ENCODE results near the gene FGFBP2. TPM values are rescaled to one million over a fixed set of nuclear protein-coding genes. Genes with fewer than 3 reads are reported as not detected.

Gene FGFBP2
- total and polyA plus RNA-seq, 2 donors from 2014 or later: 0.72 TPM; not detected in 1

DNA sequence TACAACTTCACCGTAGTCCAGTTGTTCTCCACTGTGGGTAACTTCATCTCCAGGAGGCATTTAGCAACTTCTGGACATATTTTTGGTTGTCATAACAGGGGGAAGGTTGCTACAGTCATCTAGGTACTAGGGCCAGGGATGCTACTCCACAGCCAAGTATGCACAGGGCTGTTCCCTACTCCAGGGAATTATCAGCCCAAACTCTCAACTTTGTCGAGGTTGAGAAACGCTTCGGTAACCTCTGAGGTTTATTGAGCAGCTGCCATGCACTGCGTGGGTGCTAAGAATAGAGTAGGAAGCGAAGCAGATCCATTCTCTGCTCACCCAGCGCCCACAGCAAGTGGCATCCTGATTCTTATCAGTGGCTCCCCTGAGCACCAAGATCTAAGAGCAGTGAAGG is 32.7 kb downstream of the FGFBP2 start:
- H3K27ac ChIP-seq (ENCODE audit: low read depth in 2 of 2, low read length in 2 of 2): no peak overlapping the region
- no peaks in the 10 kb centered on the region for H3K9me3 ChIP-seq (ENCODE audit: control insufficient read depth in 2 of 3, insufficient read depth in 1 of 3, low read length in 3 of 3)
- no peak for DNase-seq
- no peaks in the 10 kb centered on the region for H3K27me3 ChIP-seq (ENCODE audit: control insufficient read depth, insufficient read depth, low read length)
- H3K9ac ChIP-seq (ENCODE audit: low read length in 3 of 3): no peak overlapping the region
- intact Hi-C loops (cut with DNase I): no loop called here
- no peaks in the 10 kb centered on the region for H3K36me3 ChIP-seq (ENCODE audit: control insufficient read depth in 2 of 3, insufficient read depth in 3 of 3, low read length in 3 of 3)
- H3K4me1 ChIP-seq (ENCODE audit: control insufficient read depth in 2 of 3, insufficient read depth in 2 of 3, low read depth in 1 of 3, low read length in 3 of 3): no peaks in the 10 kb centered on the region
- no peak for FAIRE-seq
- TF ChIP-seq, protein P1, sequence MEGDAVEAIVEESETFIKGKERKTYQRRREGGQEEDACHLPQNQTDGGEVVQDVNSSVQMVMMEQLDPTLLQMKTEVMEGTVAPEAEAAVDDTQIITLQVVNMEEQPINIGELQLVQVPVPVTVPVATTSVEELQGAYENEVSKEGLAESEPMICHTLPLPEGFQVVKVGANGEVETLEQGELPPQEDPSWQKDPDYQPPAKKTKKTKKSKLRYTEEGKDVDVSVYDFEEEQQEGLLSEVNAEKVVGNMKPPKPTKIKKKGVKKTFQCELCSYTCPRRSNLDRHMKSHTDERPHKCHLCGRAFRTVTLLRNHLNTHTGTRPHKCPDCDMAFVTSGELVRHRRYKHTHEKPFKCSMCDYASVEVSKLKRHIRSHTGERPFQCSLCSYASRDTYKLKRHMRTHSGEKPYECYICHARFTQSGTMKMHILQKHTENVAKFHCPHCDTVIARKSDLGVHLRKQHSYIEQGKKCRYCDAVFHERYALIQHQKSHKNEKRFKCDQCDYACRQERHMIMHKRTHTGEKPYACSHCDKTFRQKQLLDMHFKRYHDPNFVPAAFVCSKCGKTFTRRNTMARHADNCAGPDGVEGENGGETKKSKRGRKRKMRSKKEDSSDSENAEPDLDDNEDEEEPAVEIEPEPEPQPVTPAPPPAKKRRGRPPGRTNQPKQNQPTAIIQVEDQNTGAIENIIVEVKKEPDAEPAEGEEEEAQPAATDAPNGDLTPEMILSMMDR (IDR thresholded peaks at IDR 0.05; ENCODE audit: borderline replicate concordance, extremely low read depth, insufficient read depth): no peak
- H3K4me3 ChIP-seq (ENCODE audit: low read length in 3 of 3): no peak overlapping the region

DNA sequence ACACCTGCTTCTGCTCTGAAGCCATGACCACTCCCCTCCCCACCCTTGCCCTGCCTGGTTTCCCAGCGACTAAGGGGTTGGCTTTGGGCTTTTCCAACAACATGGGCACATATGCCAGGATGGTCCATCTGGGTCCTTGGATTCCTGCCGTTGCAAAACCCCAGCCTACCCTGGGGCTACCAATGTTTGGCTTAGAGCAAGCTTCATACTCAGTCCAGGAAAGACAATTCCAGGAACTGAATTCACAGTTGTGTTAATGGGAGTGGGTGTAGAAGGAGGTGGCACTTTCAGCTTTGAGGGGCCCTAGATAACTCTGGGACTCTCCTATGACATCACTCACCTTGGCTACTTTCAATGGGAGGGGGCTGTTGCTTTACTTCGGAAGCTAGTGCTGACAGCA is 33.4 kb downstream of the FGFBP2 start:
- no peak for DNase-seq
- no peaks in the 10 kb centered on the region for H3K4me1 ChIP-seq (ENCODE audit: control insufficient read depth in 2 of 3, insufficient read depth in 2 of 3, low read depth in 1 of 3, low read length in 3 of 3)
- TF ChIP-seq, protein P1 (IDR thresholded peaks at IDR 0.05; ENCODE audit: borderline replicate concordance, extremely low read depth, insufficient read depth): no peak
- intact Hi-C loops (cut with DNase I): no loop called here
- no peaks in the 10 kb centered on the region for H3K27me3 ChIP-seq (ENCODE audit: control insufficient read depth, insufficient read depth, low read length)
- H3K27ac ChIP-seq (ENCODE audit: low read depth in 2 of 2, low read length in 2 of 2): no peak overlapping the region
- no peaks in the 10 kb centered on the region for H3K36me3 ChIP-seq (ENCODE audit: control insufficient read depth in 2 of 3, insufficient read depth in 3 of 3, low read length in 3 of 3)
- H3K4me3 ChIP-seq (ENCODE audit: low read length in 3 of 3): no peak overlapping the region
- FAIRE-seq: no peak
- H3K9me3 ChIP-seq (ENCODE audit: control insufficient read depth in 2 of 3, insufficient read depth in 1 of 3, low read length in 3 of 3): no peaks in the 10 kb centered on the region
- H3K9ac ChIP-seq (ENCODE audit: low read length in 3 of 3): no peak overlapping the region

DNA sequence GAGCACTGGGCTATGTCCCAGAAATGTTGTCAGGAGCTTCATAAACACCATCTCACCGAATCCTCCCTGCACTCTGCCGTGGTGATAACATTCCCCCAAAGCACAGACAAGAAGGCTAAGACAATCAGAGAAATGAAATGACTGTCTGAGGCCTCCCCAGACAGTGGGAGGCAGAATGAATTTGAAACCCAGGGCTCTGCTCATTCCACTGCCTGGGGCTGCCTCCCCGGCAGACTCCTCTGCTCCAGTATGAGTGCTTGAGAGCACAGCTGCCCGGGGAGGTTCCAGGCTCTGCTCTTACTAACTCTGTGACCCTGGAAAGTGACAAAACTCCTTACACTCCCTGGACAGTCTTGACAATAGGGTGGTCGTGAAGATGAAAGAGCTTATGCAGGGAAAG is 34.1 kb downstream of the FGFBP2 start:
- no peak overlapping the region for H3K27ac ChIP-seq (ENCODE audit: low read depth in 2 of 2, low read length in 2 of 2)
- no peak overlapping the region for H3K4me3 ChIP-seq (ENCODE audit: low read length in 3 of 3)
- DNase-seq (no peak), FAIRE-seq (no peak)
- intact Hi-C loops (cut with DNase I): no loop called here
- H3K9ac ChIP-seq (ENCODE audit: low read length in 3 of 3): no peak overlapping the region
- no peaks in the 10 kb centered on the region for H3K9me3 ChIP-seq (ENCODE audit: control insufficient read depth in 2 of 3, insufficient read depth in 1 of 3, low read length in 3 of 3)
- no peaks in the 10 kb centered on the region for H3K4me1 ChIP-seq (ENCODE audit: control insufficient read depth in 2 of 3, insufficient read depth in 2 of 3, low read depth in 1 of 3, low read length in 3 of 3)
- H3K36me3 ChIP-seq (ENCODE audit: control insufficient read depth in 2 of 3, insufficient read depth in 3 of 3, low read length in 3 of 3): no peaks in the 10 kb centered on the region
- TF ChIP-seq, protein P1 (IDR thresholded peaks at IDR 0.05; ENCODE audit: borderline replicate concordance, extremely low read depth, insufficient read depth): no peak
- no peaks in the 10 kb centered on the region for H3K27me3 ChIP-seq (ENCODE audit: control insufficient read depth, insufficient read depth, low read length)

DNA sequence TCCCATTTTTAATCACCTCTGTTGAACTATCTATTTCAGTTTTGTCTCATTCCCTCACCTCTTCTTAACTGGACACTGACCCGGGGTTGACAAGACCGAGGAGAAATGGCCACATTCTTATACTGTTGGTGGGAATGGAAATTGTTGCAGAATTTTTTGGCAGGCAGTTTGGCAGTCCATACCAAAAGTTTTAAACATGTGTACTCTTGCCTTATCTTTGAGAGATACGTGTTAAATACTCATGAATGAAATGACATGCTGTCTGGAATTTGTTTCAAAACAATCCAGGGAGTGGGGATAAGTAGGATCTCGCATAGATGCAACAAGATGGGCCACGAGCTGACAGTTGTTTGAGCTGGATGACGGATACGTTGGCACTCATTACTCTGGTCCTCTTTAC is 36.5 kb downstream of the FGFBP2 start:
- Histone ChIP-seq H3K36me3 (ENCODE audit: control insufficient read depth in 2 of 3, insufficient read depth in 3 of 3, low read length in 3 of 3) (no peaks in the 10 kb centered on the region), H3K4me3 (ENCODE audit: low read length in 3 of 3) (no peak overlapping the region), H3K4me1 (ENCODE audit: control insufficient read depth in 2 of 3, insufficient read depth in 2 of 3, low read depth in 1 of 3, low read length in 3 of 3) (no peaks in the 10 kb centered on the region), H3K27me3 (ENCODE audit: control insufficient read depth, insufficient read depth, low read length) (no peaks in the 10 kb centered on the region), H3K9ac (ENCODE audit: low read length in 3 of 3) (no peak overlapping the region), H3K9me3 (ENCODE audit: control insufficient read depth in 2 of 3, insufficient read depth in 1 of 3, low read length in 3 of 3) (no peaks in the 10 kb centered on the region), H3K27ac (ENCODE audit: low read depth in 2 of 2, low read length in 2 of 2) (no peak overlapping the region)
- intact Hi-C loops (cut with DNase I): no loop called here
- FAIRE-seq (no peak), DNase-seq (no peak)
- TF ChIP-seq, protein P1 (IDR thresholded peaks at IDR 0.05; ENCODE audit: borderline replicate concordance, extremely low read depth, insufficient read depth): no peak
